SH-SY5Y (cell line): Measurements from ENCODE around the gene SLC37A1.

Source experiments
- GATA2 ChIP-seq: IDR thresholded peaks from 2 replicates; pipeline ENCODE4 v1.6.1; 2011; ENCODE audit warnings: mild to moderate bottlenecking, low read depth, low read length
- GATA3 ChIP-seq: IDR thresholded peaks from 2 replicates; pipeline ENCODE4 v1.6.1; 2011; ENCODE audit warnings: low read depth, mild to moderate bottlenecking, low read length, moderate library complexity

DNA sequence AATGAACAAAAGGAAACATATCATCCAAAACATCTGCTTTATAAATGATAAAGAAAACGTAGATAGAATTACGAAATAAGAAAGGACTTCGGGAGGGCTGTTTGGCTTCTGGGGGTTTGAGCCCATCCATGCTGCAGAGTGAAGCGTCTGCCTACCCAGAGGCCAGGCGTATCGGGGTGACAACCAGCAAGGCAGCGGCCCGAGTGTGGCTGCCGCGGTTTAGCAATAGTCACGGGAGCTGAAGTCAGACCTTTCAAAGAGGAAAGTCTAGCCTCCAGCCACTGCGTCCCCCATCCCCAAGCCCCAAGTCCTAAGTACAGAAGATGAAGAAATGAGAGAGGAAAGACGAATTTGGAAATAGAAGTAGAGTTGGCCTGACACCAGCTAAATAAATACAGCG lies 8.6 kb downstream of the SLC37A1 start:
- TF ChIP-seq GATA2 (no peak), GATA3 (no peak)
